Measurements from ENCODE around the gene RAI2.

Gene RAI2

DNA sequence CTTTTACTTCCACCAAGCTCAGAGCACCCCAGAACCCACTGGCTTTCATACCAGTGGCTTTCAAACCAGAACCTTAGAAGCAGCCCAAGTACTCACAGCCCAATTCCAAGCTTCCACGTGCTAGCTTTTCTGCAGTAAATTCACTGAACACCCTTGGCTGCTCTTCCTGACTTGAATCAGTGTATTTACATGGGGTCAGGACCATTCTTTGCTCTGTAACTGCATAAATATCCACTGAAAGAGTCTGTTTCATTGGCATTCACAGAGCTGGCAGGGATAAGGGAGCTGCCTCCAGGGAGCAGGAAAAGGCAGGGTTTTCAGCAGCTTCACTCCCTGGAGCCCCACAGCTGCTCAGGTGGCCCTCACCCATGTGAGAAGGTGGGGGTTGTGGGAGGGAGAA is 43.8 kb downstream of the RAI2 start:
- TF ChIP-seq CTCF (conservative IDR thresholded peaks at IDR 0.05): no peak
- no peak overlapping the region for H3K27ac ChIP-seq

- no peak overlapping the region for H3K27ac ChIP-seq
Measured at GRCh38 chrX:17814557-17814956, 46.5 kb downstream of the RAI2 start.

DNA sequence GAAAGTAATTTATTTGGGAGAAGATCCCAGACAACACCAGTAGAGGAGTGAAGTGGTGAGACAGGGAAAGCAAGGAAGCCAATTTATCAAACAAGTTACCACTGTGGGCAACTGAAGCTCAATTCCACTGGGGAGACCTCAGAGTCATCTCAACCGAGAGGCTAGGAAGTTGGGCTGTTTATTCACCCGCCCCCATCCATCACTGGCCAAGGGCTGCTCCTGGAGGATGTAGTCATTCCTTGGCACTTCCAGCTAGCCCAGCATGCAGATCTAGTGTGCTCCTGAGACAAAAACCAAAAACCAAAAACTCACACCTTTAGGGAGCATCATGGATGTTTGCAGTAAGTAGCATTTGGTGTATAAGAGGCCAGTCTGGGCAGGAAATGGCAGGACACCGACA is 47.0 kb downstream of the RAI2 start:
- H3K27ac ChIP-seq: no peak overlapping the region
- no peak for TF ChIP-seq CTCF (conservative IDR thresholded peaks at IDR 0.05)

More at GRCh38 chrX:17814557-17814956, 46.5 kb downstream of the RAI2 start:
- no peak for TF ChIP-seq CTCF (conservative IDR thresholded peaks at IDR 0.05)

- no peak for TF ChIP-seq CTCF (conservative IDR thresholded peaks at IDR 0.05)
- no peak overlapping the region for H3K27ac ChIP-seq
Measured at GRCh38 chrX:17813277-17813676, 47.8 kb downstream of the RAI2 start.

DNA sequence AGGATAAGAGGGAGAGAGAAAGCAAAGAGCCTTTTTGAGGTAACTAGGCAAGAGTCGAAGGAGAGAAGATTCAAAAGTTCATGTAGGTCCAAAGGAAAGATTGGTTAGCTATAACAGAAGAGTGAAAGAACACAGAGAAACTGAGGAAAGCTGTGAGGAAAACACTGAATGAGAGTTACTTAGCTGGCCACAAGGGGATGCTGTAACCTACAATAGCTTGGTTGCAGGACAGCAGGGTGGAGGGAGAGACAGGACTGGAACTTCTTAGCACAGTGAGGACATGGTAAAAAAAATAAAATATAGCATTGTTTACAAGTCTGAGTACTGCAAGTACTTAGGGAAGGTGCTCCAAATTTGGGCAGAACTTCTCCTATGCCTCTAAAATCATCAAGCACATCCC is 48.3 kb downstream of the RAI2 start:
- H3K27ac ChIP-seq: no peak overlapping the region
- peak; percentile 65 for TF ChIP-seq CTCF (conservative IDR thresholded peaks at IDR 0.05)

DNA sequence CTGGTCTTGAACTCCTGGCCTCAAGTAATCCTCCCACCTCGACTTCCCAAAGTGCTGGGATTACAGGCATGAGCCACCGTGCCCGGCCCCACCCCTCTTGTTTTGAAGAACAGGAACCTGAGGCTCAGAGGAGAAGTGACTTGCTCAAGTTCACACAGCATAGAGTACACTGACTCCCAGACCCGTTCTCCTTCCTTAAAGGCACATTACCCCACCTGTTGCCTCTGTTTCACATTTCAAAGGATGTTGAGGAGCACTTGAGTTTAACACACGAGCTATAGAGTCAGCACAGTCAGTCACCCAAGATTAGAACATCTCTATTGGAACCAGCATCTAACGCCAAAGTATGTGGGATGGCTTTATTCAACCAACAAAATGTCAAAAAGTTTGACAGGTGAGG is 51.1 kb downstream of the RAI2 start:
- peak overlapping the region; percentile 49 for H3K27ac ChIP-seq
- no peak for TF ChIP-seq CTCF (conservative IDR thresholded peaks at IDR 0.05)

GRCh38 chrX:17809273-17809672 is 51.8 kb downstream of the RAI2 start:
- H3K27ac ChIP-seq: peak overlapping the region; percentile 49
- no peak for TF ChIP-seq CTCF (conservative IDR thresholded peaks at IDR 0.05)

GRCh38 chrX:17805120-17805519 is 56.0 kb downstream of the RAI2 start:
- no peak for TF ChIP-seq CTCF (conservative IDR thresholded peaks at IDR 0.05)

More at GRCh38 chrX:17805120-17805519, 56.0 kb downstream of the RAI2 start:
- no peak overlapping the region for H3K27ac ChIP-seq

All from VCaP (cell line).